ENCODE results near the gene IRF3. TPM values are rescaled to one million over a fixed set of nuclear protein-coding genes. Genes with fewer than 3 reads are reported as not detected.

Gene IRF3
- total and polyA plus RNA-seq, 4 experiments from 2014 or later, result 64.1 to 386 (median 220) TPM

DNA sequence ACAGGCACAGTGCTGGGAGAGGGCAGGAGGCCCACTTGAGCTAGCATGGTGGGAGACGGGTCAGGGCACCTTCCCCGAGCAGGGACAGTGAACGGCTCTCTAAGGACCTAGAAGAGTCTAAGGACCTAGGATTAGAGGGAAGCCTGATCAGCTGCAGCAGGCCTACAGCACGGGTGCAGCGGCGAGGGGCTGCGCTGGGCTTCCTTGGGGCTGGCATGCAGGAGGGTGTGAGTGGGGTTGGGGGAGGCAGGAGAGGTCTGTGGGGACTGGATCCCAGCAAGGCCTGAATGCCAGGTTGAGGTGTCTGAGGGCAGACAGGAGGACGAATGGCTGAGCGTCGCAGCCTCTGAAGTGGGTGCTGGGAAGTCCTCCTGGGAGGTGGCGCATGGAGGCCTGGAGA is 20.1 kb downstream of the IRF3 start:
- CTCF ChIA-PET (ENCODE audit: partially characterized antibody), result interaction anchor here (1.5 kb wide), 1 partner anchor 30 kb away, joined by 4 read pairs; no protein-coding TSS in a partner anchor
- DNase-seq, result peak in 1 of 5 donors; percentile 6

DNA sequence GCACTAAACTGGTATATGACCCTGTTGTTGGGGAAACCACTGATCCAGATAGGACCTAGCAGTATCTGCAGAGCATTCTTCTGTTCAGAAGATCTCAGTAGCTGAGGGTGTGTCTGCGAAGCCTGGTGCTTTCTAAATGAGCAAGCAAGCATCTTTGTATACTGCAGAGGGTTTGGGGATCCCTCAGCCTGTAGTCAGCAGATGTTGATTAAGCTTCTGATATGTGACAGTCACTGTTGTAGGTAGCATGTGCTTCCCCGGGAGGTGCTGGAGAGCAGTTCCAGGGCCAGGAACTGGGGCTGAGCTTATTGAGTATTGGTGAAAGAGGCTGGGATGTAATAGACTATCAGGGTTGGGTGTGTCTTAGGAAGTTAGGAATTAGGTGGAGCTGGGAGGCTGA is 22.2 kb downstream of the IRF3 start:
- peaks cover 3 to 38% of the 10 kb centered on the region in 2 donors for H3K36me3 Mint-ChIP-seq
- peak overlapping the region; percentile 82 to 99 (median 96) for H3K27ac Mint-ChIP-seq
- H3K27ac ChIP-seq (ENCODE audit: low read depth, low read length), result peak overlapping the region; percentile 97
- intact Hi-C loops (cut with micrococcal nuclease), result loop anchor here (5.0 kb wide), 2 partner anchors 1131 to 1321 kb away; partner anchors contain the start of gene LMTK3
- ChIA-PET CTCF (ENCODE audit: partially characterized antibody) (interaction anchor here (1.5 to 3.1 kb wide), 3 partner anchors 12 to 32 kb away, joined by 5 to 18 read pairs (median 10); no protein-coding TSS in a partner anchor), POLR2A (ENCODE audit: partially characterized antibody) (interaction anchor here (0.7 to 4.9 kb wide), 6 partner anchors 11 to 63 kb away, joined by 3 to 146 read pairs (median 9); partner anchors contain the start of genes BCL2L12, IRF3, NOSIP and PRRG2)
- no peak overlapping the region for H3K4me3 ChIP-seq (ENCODE audit: low read length in 2 of 2)
- peaks cover 40 to 74% (median 51%) of the 10 kb centered on the region in 4 donors for H3K4me1 Mint-ChIP-seq
- H3K4me3 Mint-ChIP-seq, result peak overlapping the region; percentile 66 to 95 (median 92)
- H3K9me3 Mint-ChIP-seq, result no peaks in the 10 kb centered on the region
- H3K27me3 ChIP-seq (ENCODE audit: insufficient read depth, low read length), result no peaks in the 10 kb centered on the region
- H3K27me3 Mint-ChIP-seq, result no peaks in the 10 kb centered on the region
- no peaks in the 10 kb centered on the region for H3K9me3 ChIP-seq (ENCODE audit: control insufficient read depth in 1 of 2, low read length in 2 of 2)
- H3K4me1 ChIP-seq (ENCODE audit: insufficient read depth, low read length), result peaks cover 55% of the 10 kb centered on the region
- DNase-seq, result peak in 1 of 5 donors; percentile 24
- H3K36me3 ChIP-seq (ENCODE audit: insufficient read depth, low read length), result peaks cover 21% of the 10 kb centered on the region

More for the DNA sequence above, 20.1 kb downstream of the IRF3 start:
- intact Hi-C loops (cut with micrococcal nuclease), result no loop called here
- no peaks in the 10 kb centered on the region for H3K27me3 Mint-ChIP-seq
- H3K4me3 Mint-ChIP-seq, result no peak overlapping the region
- peaks cover 31 to 55% (median 35%) of the 10 kb centered on the region in 4 donors for H3K4me1 Mint-ChIP-seq
- POLR2A ChIA-PET (ENCODE audit: partially characterized antibody), result interaction anchor here (1.1 to 1.6 kb wide), 2 partner anchors 18 to 231 kb away, joined by 3 to 7 read pairs; no protein-coding TSS in a partner anchor
- H3K27ac ChIP-seq (ENCODE audit: low read depth, low read length), result no peak overlapping the region
- peaks cover 7 to 49% of the 10 kb centered on the region in 2 donors for H3K36me3 Mint-ChIP-seq
- peak overlapping the region in 2 of 7 donors; percentile 7 to 53 for H3K27ac Mint-ChIP-seq
- H3K4me1 ChIP-seq (ENCODE audit: insufficient read depth, low read length), result peaks cover 41% of the 10 kb centered on the region
- no peaks in the 10 kb centered on the region for H3K9me3 ChIP-seq (ENCODE audit: control insufficient read depth in 1 of 2, low read length in 2 of 2)
- H3K4me3 ChIP-seq (ENCODE audit: low read length in 2 of 2), result no peak overlapping the region
- H3K27me3 ChIP-seq (ENCODE audit: insufficient read depth, low read length), result no peaks in the 10 kb centered on the region
- peaks cover 30% of the 10 kb centered on the region for H3K36me3 ChIP-seq (ENCODE audit: insufficient read depth, low read length)
- no peaks in the 10 kb centered on the region for H3K9me3 Mint-ChIP-seq

DNA sequence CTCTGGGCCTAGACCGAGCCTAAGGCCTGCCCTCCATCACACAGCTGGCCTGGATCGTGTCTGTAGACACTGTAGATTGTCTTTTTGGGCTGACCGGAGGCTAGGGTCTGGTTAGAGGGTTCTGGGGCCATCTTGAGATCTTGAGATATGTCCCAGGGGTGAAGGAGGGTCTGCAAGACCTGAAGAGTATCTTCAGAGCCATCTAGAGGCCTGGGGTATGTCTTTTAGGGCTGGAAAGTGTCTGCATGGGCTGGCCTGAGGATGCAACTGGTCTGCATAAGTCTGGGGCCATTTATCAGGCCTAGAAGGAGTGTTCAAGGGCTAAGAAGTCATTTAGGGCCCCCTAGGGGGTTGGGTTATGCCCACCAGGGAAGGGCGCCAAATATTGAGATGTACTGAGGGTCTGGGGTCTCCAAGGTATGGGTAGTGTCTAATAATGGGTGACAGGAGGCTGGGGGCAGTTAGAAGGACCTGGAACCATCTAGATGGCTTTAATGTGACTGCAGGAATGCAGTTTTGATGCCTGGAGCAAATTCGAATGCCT is 23.1 kb downstream of the IRF3 start:
- H3K27ac ChIP-seq (ENCODE audit: low read depth, low read length), result peak overlapping the region; percentile 97
- Mint-ChIP-seq H3K36me3 (peaks cover 3 to 35% of the 10 kb centered on the region in 2 donors), H3K27ac (peak overlapping the region; percentile 93 to 99 (median 97)), H3K9me3 (no peaks in the 10 kb centered on the region), H3K27me3 (no peaks in the 10 kb centered on the region), H3K4me1 (peaks cover 46 to 82% (median 57%) of the 10 kb centered on the region in 4 donors), H3K4me3 (peak overlapping the region; percentile 89 to 95 (median 92))
- peak overlapping the region; percentile 63 to 79 for H3K4me3 ChIP-seq (ENCODE audit: low read length in 2 of 2)
- H3K27me3 ChIP-seq (ENCODE audit: insufficient read depth, low read length), result no peaks in the 10 kb centered on the region
- intact Hi-C loops (cut with micrococcal nuclease), result loop anchor here (1.0 to 5.0 kb wide), 4 partner anchors 23 to 1320 kb away; partner anchors contain the start of genes BCL2L12, IRF3 and LMTK3
- peaks cover 21% of the 10 kb centered on the region for H3K36me3 ChIP-seq (ENCODE audit: insufficient read depth, low read length)
- DNase-seq, result no peak
- H3K4me1 ChIP-seq (ENCODE audit: insufficient read depth, low read length), result peaks cover 64% of the 10 kb centered on the region
- ChIA-PET POLR2A (ENCODE audit: partially characterized antibody) (interaction anchor here (0.6 to 5.0 kb wide), 17 partner anchors 16 to 677 kb away, joined by 3 to 146 read pairs (median 8); partner anchors contain the start of genes AKT1S1, BCL2L12, FTL and IRF3), CTCF (ENCODE audit: partially characterized antibody) (interaction anchor here (1.0 to 3.1 kb wide), 7 partner anchors 13 to 62 kb away, joined by 3 to 18 read pairs (median 5); partner anchors contain the start of gene NOSIP)
- H3K9me3 ChIP-seq (ENCODE audit: control insufficient read depth in 1 of 2, low read length in 2 of 2), result no peaks in the 10 kb centered on the region

DNA sequence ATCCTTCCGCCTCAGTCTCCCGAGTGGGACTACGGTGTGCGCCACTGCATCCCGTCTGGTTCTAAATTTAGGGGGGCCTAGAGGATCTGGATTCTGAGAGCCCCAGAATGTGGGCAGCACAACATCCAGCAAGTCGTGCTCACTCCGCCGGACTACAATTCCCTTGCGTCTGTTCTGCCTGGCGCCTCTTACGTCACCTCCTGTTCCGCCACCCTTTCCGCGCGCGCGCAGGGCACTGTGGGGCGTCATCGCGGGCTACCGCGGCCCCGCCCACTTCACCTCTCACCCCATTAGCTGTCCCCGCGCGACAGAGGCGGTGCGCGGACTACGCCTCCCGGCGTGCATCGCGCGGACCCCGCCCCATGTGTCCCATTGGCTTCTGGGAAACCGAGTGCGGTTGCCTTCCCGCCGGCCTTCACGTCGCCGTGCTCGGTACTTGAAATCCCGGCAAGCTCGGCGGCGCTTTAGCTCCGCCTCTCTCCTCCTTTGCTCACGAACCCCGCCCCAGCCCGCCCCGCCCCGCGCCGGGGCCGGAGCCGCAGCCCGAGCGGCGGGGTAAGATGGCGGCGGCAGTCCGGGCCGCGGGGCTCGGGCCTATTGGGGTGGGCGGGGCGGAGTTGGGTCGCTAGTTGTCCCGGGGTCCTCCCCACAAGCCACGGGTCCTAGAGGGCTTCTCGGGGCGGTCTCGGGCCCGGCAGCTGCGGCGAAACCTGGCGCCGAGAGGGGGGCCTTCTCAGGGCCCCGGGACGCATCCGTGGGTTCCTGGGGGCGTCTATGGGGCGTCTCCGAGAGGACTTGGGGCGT is 23.8 kb downstream of the IRF3 start, which contains the start of gene SCAF1:
Gene SCAF1 (plus strand): TSS at position 522 of the 804 bp plus-strand sequence. CDS start 2,818 bp downstream, outside the sequence.
- Histone ChIP-seq H3K27ac (ENCODE audit: low read depth, low read length) (peak within 1 kb of the TSS; percentile 97), H3K4me1 (ENCODE audit: insufficient read depth, low read length) (peaks cover 64% of the 10 kb centered on the region), H3K27me3 (ENCODE audit: insufficient read depth, low read length) (no peaks in the 10 kb centered on the region), H3K36me3 (ENCODE audit: insufficient read depth, low read length) (peaks cover 15% of the 10 kb centered on the region), H3K9me3 (ENCODE audit: control insufficient read depth in 1 of 2, low read length in 2 of 2) (no peaks in the 10 kb centered on the region), H3K4me3 (ENCODE audit: low read length in 2 of 2) (peak within 1 kb of the TSS; percentile 73 to 79)
- CTCF ChIA-PET (ENCODE audit: partially characterized antibody), result interaction anchor here (1.0 to 3.1 kb wide), 6 partner anchors 23 to 62 kb away, joined by 3 to 18 read pairs (median 8); partner anchors contain the start of gene NOSIP
- no peaks in the 10 kb centered on the region for H3K27me3 Mint-ChIP-seq
- peaks cover 3 to 29% of the 10 kb centered on the region in 2 donors for H3K36me3 Mint-ChIP-seq
- peak within 1 kb of the TSS; percentile 96 to 100 (median 99) for H3K27ac Mint-ChIP-seq
- H3K4me3 Mint-ChIP-seq, result peak within 1 kb of the TSS; percentile 89 to 95 (median 92)
- DNase-seq, result peak; percentile 99 to 100 (median 100)
- POLR2A ChIA-PET (ENCODE audit: partially characterized antibody), result interaction anchor here (0.6 to 5.0 kb wide), 19 partner anchors 14 to 677 kb away, joined by 3 to 146 read pairs (median 5); partner anchors contain the start of genes AKT1S1, ALDH16A1, BCL2L12 and FTL
- peaks cover 47 to 79% (median 58%) of the 10 kb centered on the region in 4 donors for H3K4me1 Mint-ChIP-seq
- intact Hi-C loops (cut with micrococcal nuclease), result loop anchor here (1.0 to 5.0 kb wide), 8 partner anchors 23 to 1320 kb away; partner anchors contain the start of genes ALDH16A1, BCL2L12, GYS1 and IRF3
- no peaks in the 10 kb centered on the region for H3K9me3 Mint-ChIP-seq

DNA sequence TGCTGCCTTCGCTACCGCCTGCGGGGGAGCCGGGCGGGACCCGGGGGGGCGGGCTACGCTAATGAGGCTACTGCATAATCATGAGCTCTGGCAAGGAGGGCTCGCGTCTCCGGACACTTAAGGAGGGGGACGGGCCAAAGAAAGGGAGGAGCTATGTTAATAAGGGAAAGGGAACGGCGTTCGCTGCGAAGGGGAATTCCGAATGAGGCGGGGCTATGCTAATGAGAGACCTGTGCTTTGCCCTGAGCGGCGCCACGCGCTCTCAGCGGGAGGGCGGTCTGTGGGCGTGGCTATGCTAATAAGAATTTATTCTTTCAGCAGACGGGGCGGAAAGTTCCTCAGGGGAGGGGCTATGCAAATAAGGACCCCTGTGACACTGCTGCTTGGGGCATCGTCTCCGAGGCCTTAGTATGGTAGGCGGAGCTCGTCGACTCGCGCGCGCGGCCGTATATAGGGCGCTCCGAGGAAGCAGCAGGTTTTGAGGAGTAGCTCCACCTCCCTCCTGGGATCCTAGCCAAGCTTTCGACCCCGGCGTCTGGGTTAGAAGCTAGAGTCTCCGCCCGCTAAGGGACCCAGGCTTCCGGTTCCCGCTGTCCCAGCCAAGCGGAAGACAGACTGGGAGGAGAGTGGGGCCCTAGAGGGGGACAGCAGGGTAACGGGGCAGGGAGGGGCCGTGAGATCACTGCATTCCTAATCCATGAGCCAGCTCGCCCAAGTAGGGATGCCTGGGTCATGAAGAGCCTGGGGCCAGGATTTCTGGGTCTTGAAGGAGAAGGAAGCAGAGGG is 25.4 kb downstream of the IRF3 start, which contains the start of gene RRAS:
Gene RRAS (minus strand): TSS at position 31 of the 786 bp plus-strand sequence. CDS start 45 bp downstream, outside the sequence.
- H3K9me3 Mint-ChIP-seq, result peaks cover 0 to 2% (median 0%) of the 10 kb centered on the region in 8 donors
- DNase-seq, result peak; percentile 99 to 100 (median 100)
- Histone ChIP-seq H3K27ac (ENCODE audit: low read depth, low read length) (peak within 1 kb of the TSS; percentile 97), H3K9me3 (ENCODE audit: control insufficient read depth in 1 of 2, low read length in 2 of 2) (no peaks in the 10 kb centered on the region), H3K4me1 (ENCODE audit: insufficient read depth, low read length) (peaks cover 63% of the 10 kb centered on the region), H3K4me3 (ENCODE audit: low read length in 2 of 2) (peak within 1 kb of the TSS; percentile 42 to 73), H3K27me3 (ENCODE audit: insufficient read depth, low read length) (no peaks in the 10 kb centered on the region), H3K36me3 (ENCODE audit: insufficient read depth, low read length) (no peaks in the 10 kb centered on the region)
- peak within 1 kb of the TSS; percentile 96 to 100 (median 99) for H3K27ac Mint-ChIP-seq
- H3K36me3 Mint-ChIP-seq, result peaks cover 3 to 15% of the 10 kb centered on the region in 2 donors
- peak within 1 kb of the TSS; percentile 89 to 95 (median 92) for H3K4me3 Mint-ChIP-seq
- ChIA-PET CTCF (ENCODE audit: partially characterized antibody) (interaction anchor here (0.5 to 2.9 kb wide), 17 partner anchors 9 to 248 kb away, joined by 3 to 22 read pairs (median 4); partner anchors contain the start of genes BCL2L12, FUZ, IRF3 and NOSIP), POLR2A (ENCODE audit: partially characterized antibody) (interaction anchor here (0.6 to 5.0 kb wide), 34 partner anchors 9 to 765 kb away, joined by 3 to 146 read pairs (median 5); partner anchors contain the start of genes AKT1S1, ALDH16A1, BCL2L12 and FLT3LG)
- H3K27me3 Mint-ChIP-seq, result no peaks in the 10 kb centered on the region
- intact Hi-C loops (cut with micrococcal nuclease), result loop anchor here (1.0 to 5.0 kb wide), 9 partner anchors 37 to 1318 kb away; partner anchors contain the start of genes AKT1S1, ALDH16A1, GYS1 and LMTK3
- peaks cover 44 to 73% (median 56%) of the 10 kb centered on the region in 4 donors for H3K4me1 Mint-ChIP-seq

Data from CD4-positive, alpha-beta memory T cell (primary cell).